NCI-H460 (cell line): ENCODE data around the gene HPRT1. TPM values are rescaled to one million over a fixed set of nuclear protein-coding genes. Genes with fewer than 3 reads are reported as not detected.

Experiments used
- DNase-seq: peaks from one replicate; pipeline ENCODE4 v3.0.0-alpha.2; 2016; ENCODE audit warnings: low read depth; ENCODE audit errors: extremely low read depth
- small RNA-seq, 2 experiments: library from RNA; depleted of rRNA; stranded (forward); fragments of <200 nt; gene quantifications; one replicate each; pipeline ENCODE3, GENCODE V24; 2014
- total RNA-seq: library from RNA; depleted of rRNA; stranded (reverse); fragments of >200 nt; shearing (Covaris generic); gene quantifications from 2 replicates; pipeline ENCODE4 v1.2.3, GENCODE V29; 2014; rRNA removed

HPRT1 gene
- total RNA-seq, 1 experiment from 2014 or later = 14.6 TPM

DNA sequence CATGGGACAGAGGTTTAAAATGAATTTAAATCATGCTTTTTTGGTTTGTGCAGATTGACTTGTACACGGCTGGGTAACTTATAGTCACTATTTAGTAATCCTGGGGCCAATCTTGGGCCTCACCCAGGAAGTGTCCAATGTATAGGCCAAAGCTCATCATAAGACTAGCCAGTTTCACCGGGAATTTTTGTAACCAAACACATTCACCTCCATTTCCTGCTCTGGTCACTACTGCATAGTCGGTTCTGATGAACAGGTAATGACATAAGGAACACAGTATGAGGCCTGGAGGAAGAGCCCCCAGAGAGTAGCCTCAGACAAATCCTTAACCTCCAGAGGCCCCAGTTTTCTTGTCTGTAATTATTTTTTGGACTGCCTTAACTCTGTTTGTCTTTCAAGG lies 81.9 kb downstream of the HPRT1 start:
- no peak for DNase-seq

DNA sequence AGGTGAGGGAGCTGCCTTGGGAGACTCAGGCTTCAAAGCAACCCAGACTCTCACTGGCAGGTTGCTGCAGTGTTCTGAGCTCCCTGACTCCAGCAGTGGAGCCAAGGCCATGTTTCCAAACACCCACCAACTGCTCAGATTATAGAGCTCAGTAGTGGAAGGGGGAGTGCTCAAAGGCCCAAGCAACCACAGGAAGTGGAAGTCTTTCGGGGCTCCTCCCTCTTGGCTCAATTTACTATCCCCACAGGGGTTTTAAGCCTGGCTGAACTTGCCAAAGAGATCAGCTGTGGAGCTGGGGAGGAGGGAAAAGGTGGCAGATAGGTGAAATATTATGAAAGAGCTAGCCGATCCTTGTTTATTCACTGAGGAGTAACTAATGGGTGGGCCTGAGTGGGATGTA lies 82.5 kb downstream of the HPRT1 start:
- no peak for DNase-seq

DNA sequence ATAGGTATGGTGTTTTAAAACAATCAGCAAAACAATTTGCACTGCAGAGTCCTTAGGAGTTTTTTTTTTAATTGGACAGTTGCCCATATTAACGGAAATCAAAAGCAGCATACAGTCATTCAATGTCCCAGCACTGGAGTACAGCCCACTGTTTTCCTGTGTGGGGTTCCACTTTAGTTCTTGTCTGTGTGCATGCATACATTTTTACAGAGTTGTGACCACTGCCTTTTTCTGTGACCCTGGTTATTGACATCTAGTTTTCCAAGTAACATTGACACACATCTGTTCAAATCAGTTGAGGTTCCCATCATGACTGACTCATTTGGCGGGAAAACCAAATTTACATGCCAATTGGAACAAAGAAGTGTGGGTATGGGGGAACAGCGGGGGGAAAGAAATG lies 83.3 kb downstream of the HPRT1 start:
- no peak for DNase-seq

DNA sequence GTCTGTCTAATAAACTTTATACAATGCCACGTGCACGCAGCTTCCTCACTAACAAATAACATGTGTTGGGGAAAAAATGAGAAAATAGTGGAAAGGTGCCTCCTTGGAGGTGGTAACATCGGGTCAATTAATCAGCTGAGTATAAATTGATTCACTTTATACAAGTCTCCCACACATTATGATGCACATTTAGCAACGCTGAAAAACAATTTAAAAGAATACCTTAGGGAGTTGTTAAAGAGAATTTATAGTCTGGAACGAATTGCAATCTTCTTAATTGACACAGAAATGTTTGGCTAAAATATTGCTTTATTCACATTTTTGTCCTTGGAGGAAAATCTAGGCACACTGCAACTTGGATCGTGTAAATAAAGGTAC lies 84.2 kb downstream of the HPRT1 start:
- no peak for DNase-seq

DNA sequence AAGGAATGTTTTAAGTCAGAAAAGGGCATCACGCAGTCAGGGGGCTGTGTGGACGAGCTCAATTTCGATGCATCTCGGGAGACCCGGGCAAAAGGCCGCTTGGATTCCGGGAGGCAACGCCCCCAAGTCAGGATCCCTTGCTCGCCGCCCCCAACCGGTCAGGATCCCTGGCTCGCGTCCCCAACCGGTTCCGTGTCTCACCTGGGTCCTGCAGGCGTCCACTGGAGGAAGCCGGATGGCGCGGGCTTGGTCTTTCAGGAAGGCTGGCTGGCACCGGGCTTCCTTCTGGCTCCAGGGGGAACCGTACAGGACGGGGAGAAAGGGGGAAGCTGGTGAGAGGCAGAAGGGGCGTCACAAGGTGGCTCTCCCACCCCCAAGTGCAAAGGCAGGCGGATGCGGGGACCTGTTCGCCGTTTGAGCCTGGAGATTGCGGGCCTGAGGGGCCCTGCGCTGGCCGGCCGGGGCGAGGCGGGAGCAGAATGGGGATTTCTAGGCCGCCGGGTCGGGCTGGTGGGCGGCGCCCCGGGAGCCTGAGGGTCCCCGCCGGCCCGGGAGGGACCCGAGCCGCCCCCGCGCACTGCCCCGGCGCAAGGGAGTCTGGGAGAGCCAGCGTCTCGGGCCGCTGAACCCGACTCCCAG lies 84.7 kb downstream of the HPRT1 start:
- DNase-seq = no peak

DNA sequence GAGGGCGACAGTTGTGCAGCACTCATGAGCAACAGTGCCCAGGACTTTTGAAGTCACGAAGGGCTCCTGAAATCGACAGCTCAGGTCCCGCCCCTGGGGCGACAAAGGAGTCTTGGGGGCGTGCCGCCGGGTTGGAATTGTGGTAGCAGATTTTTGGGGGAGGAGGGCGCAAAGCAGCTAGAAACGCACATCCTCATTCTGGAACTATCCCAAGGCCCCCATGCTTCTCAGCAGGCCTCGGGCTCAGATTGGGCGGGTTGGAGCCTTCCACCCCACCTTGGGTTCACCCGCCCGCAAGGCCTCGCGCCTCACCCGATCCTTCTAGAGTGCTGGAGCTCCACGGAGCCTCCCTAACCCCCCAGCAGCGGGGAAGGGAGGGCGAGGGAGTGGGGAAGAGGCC lies 85.5 kb downstream of the HPRT1 start:
- no peak for DNase-seq

DNA sequence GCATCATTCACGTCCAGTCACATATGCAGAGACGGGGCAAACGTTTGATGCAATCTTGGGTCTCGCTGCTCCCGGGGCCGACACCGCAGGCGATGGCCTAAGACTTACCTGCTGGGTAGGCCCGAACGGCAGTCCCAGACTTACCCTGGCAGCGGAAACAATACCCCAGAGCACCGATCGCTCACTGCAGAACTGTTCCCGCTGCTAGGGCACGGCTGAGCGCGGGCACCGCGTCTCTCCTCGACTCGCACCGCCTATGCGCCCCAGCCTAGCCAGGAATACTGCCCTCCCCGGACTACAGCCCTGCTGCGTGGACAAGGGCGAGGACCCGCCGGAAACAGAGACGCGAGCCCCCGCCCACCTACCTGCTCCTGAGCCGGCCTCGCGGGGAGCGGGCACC lies 86.2 kb downstream of the HPRT1 start:
- DNase-seq = no peak

DNA sequence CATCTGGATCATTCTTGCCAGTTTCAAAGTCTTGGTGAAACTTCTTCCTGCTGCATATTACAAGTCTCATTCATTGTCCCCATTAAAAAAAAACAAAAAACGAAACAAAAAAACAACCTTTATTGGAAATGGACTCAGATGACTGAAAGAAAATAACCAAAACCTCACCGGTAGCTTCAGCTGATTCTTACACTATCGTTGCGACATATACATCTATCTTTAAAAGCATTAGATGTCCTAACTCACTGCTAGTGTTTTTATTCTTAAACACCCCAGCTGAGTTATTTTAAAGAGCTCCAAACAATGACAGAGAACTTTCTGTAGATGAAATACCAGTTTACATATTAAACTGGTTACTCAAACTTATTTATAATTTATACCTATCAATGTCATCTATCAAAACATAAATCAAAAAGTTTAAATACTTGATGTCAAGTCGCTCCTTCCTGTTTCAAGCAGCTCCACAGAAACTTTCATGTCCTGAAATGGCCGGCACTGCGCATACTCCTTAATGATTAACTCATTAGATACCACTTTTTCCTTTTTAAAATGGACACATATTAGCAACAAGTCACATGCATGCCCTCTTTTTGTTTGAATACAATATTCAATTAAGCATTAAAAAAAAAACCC lies 87.2 kb downstream of the HPRT1 start:
- DNase-seq = no peak

DNA sequence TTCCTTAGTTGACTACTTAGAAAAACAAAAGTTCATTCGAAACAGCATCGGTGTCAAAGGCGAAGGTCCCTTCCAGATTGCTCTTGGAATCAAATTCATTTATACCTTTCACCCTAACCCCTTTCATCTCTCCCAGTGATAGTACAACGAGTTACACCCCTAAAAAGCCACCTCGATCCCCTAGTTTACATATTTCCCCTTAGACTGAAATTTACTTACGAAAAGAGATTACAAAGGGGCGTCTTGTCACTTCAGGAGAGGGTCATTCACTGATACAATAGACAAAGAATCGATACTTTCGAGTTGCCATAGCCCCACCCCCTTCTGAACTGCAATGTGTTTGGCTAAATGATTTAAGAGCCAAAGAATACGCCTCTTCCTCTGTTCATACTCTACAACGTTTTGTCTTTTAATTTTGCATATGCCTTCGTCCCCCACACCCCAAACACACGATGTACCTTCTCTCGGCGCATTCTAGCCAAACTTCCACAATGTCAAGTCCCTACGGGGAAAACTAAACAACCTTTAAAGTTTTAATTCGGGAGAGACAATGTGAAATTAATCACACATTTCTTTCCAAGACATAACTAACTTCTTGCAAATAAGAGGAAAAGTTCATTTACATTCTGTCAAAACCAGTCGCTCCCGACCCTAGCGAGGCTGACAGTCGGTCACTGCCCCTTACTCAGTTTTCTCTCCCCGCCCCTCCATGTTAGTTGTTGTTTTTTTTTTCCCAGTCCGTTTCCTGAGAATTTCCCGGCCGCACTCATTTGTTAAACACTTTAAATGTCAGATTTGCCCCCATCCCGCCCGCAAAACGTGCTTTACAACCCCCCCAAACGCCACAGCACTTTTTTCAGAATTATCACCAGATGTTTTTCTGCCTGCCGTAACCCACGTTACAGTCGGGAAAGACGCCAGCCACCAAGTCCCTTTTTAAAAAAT lies 88.6 kb downstream of the HPRT1 start:
- no peak for DNase-seq

Small RNAs within 50 kb of the gene (small RNA-seq; reads per million reads assigned to genes)
- gene AC004383.1 = 0 reads per million in 2 experiments
- 0 to 0.06 reads per million in 2 experiments for gene MIR450A1
- gene MIR450A2 = 0 to 0.06 reads per million in 2 experiments
- gene MIR450B = 0.08 to 1.7 reads per million in 2 experiments
- 0.12 to 2.1 reads per million in 2 experiments for gene MIR503
- 0.25 to 2.5 reads per million in 2 experiments for gene MIR542

Other genes with a start within 250 kb of the HPRT1 start
- not detected in 2 replicates for gene CCDC160, start 223.0 kb upstream of the HPRT1 start, total RNA-seq
- gene PHF6, start 86.9 kb upstream of the HPRT1 start, total RNA-seq = 36.2 and 39.6 TPM in 2 replicates
- 0.52 and 0.62 TPM in 2 replicates for gene PLAC1, start 198.3 kb downstream of the HPRT1 start, total RNA-seq